HG03025 (cell line): ENCODE results near the gene TECRL.
A peak's percentile ranks its signal among the peaks of the same experiment; 100 is the strongest.

Source experiments
- ATAC-seq: cut with Tn5 transposase; IDR thresholded peaks from one replicate; pipeline ENCODE4 v1.9.1; 2021; ENCODE audit warnings: mild to moderate bottlenecking, moderate library complexity; ENCODE audit not compliant: unreplicated experiment, low FRiP score

The TECRL gene

GRCh38 chr4:64330143-64330542, 79.1 kb downstream of the TECRL start:
- no peak for ATAC-seq

GRCh38 chr4:64327237-64327636, 82.0 kb downstream of the TECRL start:
- no peak for ATAC-seq

- ATAC-seq, result no peak
These were observed 82.7 kb downstream of the TECRL start for GRCh38 chr4:64326507-64326906.

- ATAC-seq, result no peak
These were observed 103.0 kb downstream of the TECRL start for GRCh38 chr4:64306255-64306565.

GRCh38 chr4:64305565-64306254, 103.5 kb downstream of the TECRL start:
- ATAC-seq, result peak; percentile 58

- ATAC-seq, result no peak
These were observed 136.8 kb downstream of the TECRL start for GRCh38 chr4:64272432-64272831.

- ATAC-seq, result no peak
These were observed 137.6 kb downstream of the TECRL start for GRCh38 chr4:64271601-64272081.

- ATAC-seq, result no peak
These were observed 142.6 kb downstream of the TECRL start for GRCh38 chr4:64266669-64267068.

- no peak for ATAC-seq
These were observed 143.0 kb downstream of the TECRL start for GRCh38 chr4:64266263-64266662.

GRCh38 chr4:64251781-64252180, 157.5 kb downstream of the TECRL start:
- ATAC-seq, result no peak

- ATAC-seq, result no peak
These were observed 158.8 kb downstream of the TECRL start for GRCh38 chr4:64250488-64250887.

GRCh38 chr4:64250061-64250460, 159.2 kb downstream of the TECRL start:
- no peak for ATAC-seq

GRCh38 chr4:64248186-64248585, 161.1 kb downstream of the TECRL start:
- ATAC-seq, result no peak

- no peak for ATAC-seq
These were observed 178.4 kb downstream of the TECRL start for GRCh38 chr4:64230709-64231310.
